Measurements from ENCODE around the gene CCDC187.

The CCDC187 gene

GRCh38 chr9:136279471-136279870 is 24.4 kb downstream of the CCDC187 start:
- Histone ChIP-seq H3K4me3 (ENCODE audit: low read length in 2 of 2) (no peak overlapping the region), H3K27me3 (ENCODE audit: control insufficient read depth in 2 of 2, insufficient read depth in 2 of 2, low read length in 2 of 2) (peaks cover 0 to 4% of the 10 kb centered on the region in 2 donors), H3K9ac (ENCODE audit: low read depth in 1 of 2, low read length in 2 of 2) (no peak overlapping the region), H3K4me1 (ENCODE audit: control insufficient read depth in 2 of 2, insufficient read depth in 2 of 2, low read length in 2 of 2) (peaks cover 0 to 5% of the 10 kb centered on the region in 2 donors), H3K27ac (ENCODE audit: low read depth in 2 of 2, low read length in 2 of 2) (no peak overlapping the region), H3K9me3 (ENCODE audit: control insufficient read depth in 2 of 2, low read length in 2 of 2) (no peaks in the 10 kb centered on the region), H3K36me3 (ENCODE audit: control insufficient read depth in 2 of 2, insufficient read depth in 2 of 2, low read length in 2 of 2) (no peaks in the 10 kb centered on the region)

- Histone ChIP-seq H3K27ac (ENCODE audit: low read depth in 2 of 2, low read length in 2 of 2) (no peak overlapping the region), H3K9me3 (ENCODE audit: control insufficient read depth in 2 of 2, low read length in 2 of 2) (no peaks in the 10 kb centered on the region), H3K4me1 (ENCODE audit: control insufficient read depth in 2 of 2, insufficient read depth in 2 of 2, low read length in 2 of 2) (peaks cover 0 to 5% of the 10 kb centered on the region in 2 donors), H3K4me3 (ENCODE audit: low read length in 2 of 2) (no peak overlapping the region), H3K27me3 (ENCODE audit: control insufficient read depth in 2 of 2, insufficient read depth in 2 of 2, low read length in 2 of 2) (peaks cover 0 to 4% of the 10 kb centered on the region in 2 donors), H3K9ac (ENCODE audit: low read depth in 1 of 2, low read length in 2 of 2) (no peak overlapping the region), H3K36me3 (ENCODE audit: control insufficient read depth in 2 of 2, insufficient read depth in 2 of 2, low read length in 2 of 2) (no peaks in the 10 kb centered on the region)
These were observed 25.0 kb downstream of the CCDC187 start for GRCh38 chr9:136278894-136279293.

GRCh38 chr9:136278221-136278620 is 25.7 kb downstream of the CCDC187 start:
- Histone ChIP-seq H3K36me3 (ENCODE audit: control insufficient read depth in 2 of 2, insufficient read depth in 2 of 2, low read length in 2 of 2) (no peaks in the 10 kb centered on the region), H3K4me3 (ENCODE audit: low read length in 2 of 2) (no peak overlapping the region), H3K9ac (ENCODE audit: low read depth in 1 of 2, low read length in 2 of 2) (no peak overlapping the region), H3K9me3 (ENCODE audit: control insufficient read depth in 2 of 2, low read length in 2 of 2) (no peaks in the 10 kb centered on the region), H3K4me1 (ENCODE audit: control insufficient read depth in 2 of 2, insufficient read depth in 2 of 2, low read length in 2 of 2) (peaks cover 0 to 1% of the 10 kb centered on the region in 2 donors), H3K27ac (ENCODE audit: low read depth in 2 of 2, low read length in 2 of 2) (no peak overlapping the region), H3K27me3 (ENCODE audit: control insufficient read depth in 2 of 2, insufficient read depth in 2 of 2, low read length in 2 of 2) (peaks cover 0 to 4% of the 10 kb centered on the region in 2 donors)

- Histone ChIP-seq H3K27me3 (ENCODE audit: control insufficient read depth in 2 of 2, insufficient read depth in 2 of 2, low read length in 2 of 2) (peaks cover 0 to 4% of the 10 kb centered on the region in 2 donors), H3K4me1 (ENCODE audit: control insufficient read depth in 2 of 2, insufficient read depth in 2 of 2, low read length in 2 of 2) (no peaks in the 10 kb centered on the region), H3K9me3 (ENCODE audit: control insufficient read depth in 2 of 2, low read length in 2 of 2) (no peaks in the 10 kb centered on the region), H3K36me3 (ENCODE audit: control insufficient read depth in 2 of 2, insufficient read depth in 2 of 2, low read length in 2 of 2) (no peaks in the 10 kb centered on the region), H3K4me3 (ENCODE audit: low read length in 2 of 2) (no peak overlapping the region), H3K9ac (ENCODE audit: low read depth in 1 of 2, low read length in 2 of 2) (no peak overlapping the region), H3K27ac (ENCODE audit: low read depth in 2 of 2, low read length in 2 of 2) (no peak overlapping the region)
These were observed 26.1 kb downstream of the CCDC187 start for GRCh38 chr9:136277746-136278145.

GRCh38 chr9:136276716-136277115 is 27.2 kb downstream of the CCDC187 start:
- Histone ChIP-seq H3K27me3 (ENCODE audit: control insufficient read depth in 2 of 2, insufficient read depth in 2 of 2, low read length in 2 of 2) (no peaks in the 10 kb centered on the region), H3K36me3 (ENCODE audit: control insufficient read depth in 2 of 2, insufficient read depth in 2 of 2, low read length in 2 of 2) (no peaks in the 10 kb centered on the region), H3K9ac (ENCODE audit: low read depth in 1 of 2, low read length in 2 of 2) (no peak overlapping the region), H3K4me3 (ENCODE audit: low read length in 2 of 2) (no peak overlapping the region), H3K27ac (ENCODE audit: low read depth in 2 of 2, low read length in 2 of 2) (no peak overlapping the region), H3K9me3 (ENCODE audit: control insufficient read depth in 2 of 2, low read length in 2 of 2) (no peaks in the 10 kb centered on the region), H3K4me1 (ENCODE audit: control insufficient read depth in 2 of 2, insufficient read depth in 2 of 2, low read length in 2 of 2) (no peaks in the 10 kb centered on the region)

- Histone ChIP-seq H3K9ac (ENCODE audit: low read depth in 1 of 2, low read length in 2 of 2) (no peak overlapping the region), H3K9me3 (ENCODE audit: control insufficient read depth in 2 of 2, low read length in 2 of 2) (no peaks in the 10 kb centered on the region), H3K36me3 (ENCODE audit: control insufficient read depth in 2 of 2, insufficient read depth in 2 of 2, low read length in 2 of 2) (no peaks in the 10 kb centered on the region), H3K4me1 (ENCODE audit: control insufficient read depth in 2 of 2, insufficient read depth in 2 of 2, low read length in 2 of 2) (no peaks in the 10 kb centered on the region), H3K27me3 (ENCODE audit: control insufficient read depth in 2 of 2, insufficient read depth in 2 of 2, low read length in 2 of 2) (no peaks in the 10 kb centered on the region), H3K4me3 (ENCODE audit: low read length in 2 of 2) (no peak overlapping the region), H3K27ac (ENCODE audit: low read depth in 2 of 2, low read length in 2 of 2) (no peak overlapping the region)
These were observed 28.1 kb downstream of the CCDC187 start for GRCh38 chr9:136275655-136276429.

- no peak overlapping the region for H3K27ac ChIP-seq (ENCODE audit: low read depth in 2 of 2, low read length in 2 of 2)
- H3K36me3 ChIP-seq (ENCODE audit: control insufficient read depth in 2 of 2, insufficient read depth in 2 of 2, low read length in 2 of 2): no peaks in the 10 kb centered on the region
- H3K4me1 ChIP-seq (ENCODE audit: control insufficient read depth in 2 of 2, insufficient read depth in 2 of 2, low read length in 2 of 2): no peaks in the 10 kb centered on the region
- H3K9me3 ChIP-seq (ENCODE audit: control insufficient read depth in 2 of 2, low read length in 2 of 2): no peaks in the 10 kb centered on the region
- no peak overlapping the region for H3K9ac ChIP-seq (ENCODE audit: low read depth in 1 of 2, low read length in 2 of 2)
- H3K27me3 ChIP-seq (ENCODE audit: control insufficient read depth in 2 of 2, insufficient read depth in 2 of 2, low read length in 2 of 2): no peaks in the 10 kb centered on the region
- H3K4me3 ChIP-seq (ENCODE audit: low read length in 2 of 2): no peak overlapping the region
These were observed 28.9 kb downstream of the CCDC187 start for GRCh38 chr9:136274786-136275654.

GRCh38 chr9:136273921-136274785 is 29.7 kb downstream of the CCDC187 start:
- Histone ChIP-seq H3K9ac (ENCODE audit: low read depth in 1 of 2, low read length in 2 of 2) (no peak overlapping the region), H3K27me3 (ENCODE audit: control insufficient read depth in 2 of 2, insufficient read depth in 2 of 2, low read length in 2 of 2) (peaks cover 0 to 2% of the 10 kb centered on the region in 2 donors), H3K36me3 (ENCODE audit: control insufficient read depth in 2 of 2, insufficient read depth in 2 of 2, low read length in 2 of 2) (no peaks in the 10 kb centered on the region), H3K4me1 (ENCODE audit: control insufficient read depth in 2 of 2, insufficient read depth in 2 of 2, low read length in 2 of 2) (no peaks in the 10 kb centered on the region), H3K4me3 (ENCODE audit: low read length in 2 of 2) (no peak overlapping the region), H3K27ac (ENCODE audit: low read depth in 2 of 2, low read length in 2 of 2) (no peak overlapping the region), H3K9me3 (ENCODE audit: control insufficient read depth in 2 of 2, low read length in 2 of 2) (no peaks in the 10 kb centered on the region)

- H3K4me1 ChIP-seq (ENCODE audit: control insufficient read depth in 2 of 2, insufficient read depth in 2 of 2, low read length in 2 of 2): no peaks in the 10 kb centered on the region
- no peaks in the 10 kb centered on the region for H3K9me3 ChIP-seq (ENCODE audit: control insufficient read depth in 2 of 2, low read length in 2 of 2)
- H3K36me3 ChIP-seq (ENCODE audit: control insufficient read depth in 2 of 2, insufficient read depth in 2 of 2, low read length in 2 of 2): no peaks in the 10 kb centered on the region
- H3K4me3 ChIP-seq (ENCODE audit: low read length in 2 of 2): no peak overlapping the region
- no peak overlapping the region for H3K9ac ChIP-seq (ENCODE audit: low read depth in 1 of 2, low read length in 2 of 2)
- no peak overlapping the region for H3K27ac ChIP-seq (ENCODE audit: low read depth in 2 of 2, low read length in 2 of 2)
- peaks cover 5 to 7% of the 10 kb centered on the region in 2 donors for H3K27me3 ChIP-seq (ENCODE audit: control insufficient read depth in 2 of 2, insufficient read depth in 2 of 2, low read length in 2 of 2)
These were observed 30.5 kb downstream of the CCDC187 start for GRCh38 chr9:136273244-136273865.
